ENCODE measurements around the gene MBD3L2B.

The MBD3L2B gene

GRCh38 chr19:7013678-7014077 lies 7.6 kb downstream of the MBD3L2B start:
- TF ChIP-seq CTCF (IDR thresholded peaks at IDR 0.05) (no peak), ZFX (IDR thresholded peaks at IDR 0.05; ENCODE audit: borderline replicate concordance) (no peak)

GRCh38 chr19:7010722-7011593 lies 10.3 kb downstream of the MBD3L2B start:
- H3K27ac ChIP-seq, result no peak overlapping the region
- no peak for TF ChIP-seq ZFX (IDR thresholded peaks at IDR 0.05; ENCODE audit: borderline replicate concordance)
- TF ChIP-seq CTCF (IDR thresholded peaks at IDR 0.05), result no peak

More at GRCh38 chr19:7013678-7014077, 7.6 kb downstream of the MBD3L2B start:
- no peak overlapping the region for H3K27ac ChIP-seq

GRCh38 chr19:7007859-7008258 lies 13.4 kb downstream of the MBD3L2B start:
- TF ChIP-seq ZFX (IDR thresholded peaks at IDR 0.05; ENCODE audit: borderline replicate concordance) (no peak), CTCF (IDR thresholded peaks at IDR 0.05) (no peak)

GRCh38 chr19:7006135-7006704 lies 15.0 kb downstream of the MBD3L2B start:
- no peak overlapping the region for H3K27ac ChIP-seq
- TF ChIP-seq CTCF (IDR thresholded peaks at IDR 0.05) (no peak), ZFX (IDR thresholded peaks at IDR 0.05; ENCODE audit: borderline replicate concordance) (no peak)

More at GRCh38 chr19:7007859-7008258, 13.4 kb downstream of the MBD3L2B start:
- H3K27ac ChIP-seq, result no peak overlapping the region

GRCh38 chr19:7004313-7004931 lies 16.8 kb downstream of the MBD3L2B start:
- TF ChIP-seq CTCF (IDR thresholded peaks at IDR 0.05), result no peak
- no peak for TF ChIP-seq ZFX (IDR thresholded peaks at IDR 0.05; ENCODE audit: borderline replicate concordance)
- H3K27ac ChIP-seq, result no peak overlapping the region

- no peak overlapping the region for H3K27ac ChIP-seq
- TF ChIP-seq CTCF (IDR thresholded peaks at IDR 0.05) (no peak), ZFX (IDR thresholded peaks at IDR 0.05; ENCODE audit: borderline replicate concordance) (no peak)
Observed at GRCh38 chr19:7000816-7001215, 20.4 kb downstream of the MBD3L2B start.

Data from 22Rv1 (cell line).